PC-9 (cell line): ENCODE data around the gene WAPL. TPM values are rescaled to one million over a fixed set of nuclear protein-coding genes. Genes with fewer than 3 reads are reported as not detected.

Source experiments
- BruUV-seq: library from RNA; stranded (reverse); fragments of 400-500 nt; replicated peaks from 2 replicates; lab custom pipeline; 2021; lab: Mats Ljungman, UMichigan
- CTCF ChIA-PET: fragments of 300-600 bp; sonication (Branson Sonifier 250); formaldehyde crosslinking; loops from one replicate; lab custom pipeline; 2022; ENCODE audit warnings: antibody characterized with exemption; lab: Charles Lee
- POLR2A ChIA-PET: fragments of 300-600 bp; sonication (Branson Sonifier 250); formaldehyde crosslinking; loops from one replicate; lab custom pipeline; 2022; ENCODE audit warnings: antibody characterized with exemption; ENCODE audit not compliant: unreplicated experiment; lab: Charles Lee
- DNase-seq, 2 experiments: peaks; one replicate each; pipeline versions ENCODE4 v3.0.0 to v3.0.0-alpha.2; 2015 to 2022; ENCODE audit warnings: mixed read lengths in 1 of 2
- H2AFZ ChIP-seq: fragments of 200-600 bp; sonication (generic); 2 replicates; pipeline ENCODE4 v1.8.1; 2017; ENCODE audit warnings: antibody characterized with exemption
- H3F3A ChIP-seq: fragments of 200-600 bp; sonication (generic); 2 replicates; pipeline ENCODE4 v1.8.1; 2017; ENCODE audit warnings: antibody characterized with exemption, mild to moderate bottlenecking, low read depth; ENCODE audit not compliant: insufficient read depth
- H3K27ac ChIP-seq: fragments of 200-600 bp; sonication (generic); 2 replicates; pipeline ENCODE4 v1.6.1; 2016; ENCODE audit warnings: mixed run types
- H3K27me3 ChIP-seq: fragments of 200-600 bp; sonication (generic); 2 replicates; pipeline ENCODE4 v1.6.1; 2016; ENCODE audit warnings: low read depth, mixed run types; ENCODE audit not compliant: insufficient read depth
- H3K36me3 ChIP-seq: fragments of 200-600 bp; sonication (generic); 2 replicates; pipeline ENCODE4 v1.6.1; 2016; ENCODE audit warnings: low read depth, mixed run types
- H3K4me1 ChIP-seq: fragments of 200-600 bp; sonication (generic); replicated peaks from 2 replicates; pipeline ENCODE4 v1.6.1; 2016; ENCODE audit warnings: mixed run types; ENCODE audit not compliant: insufficient read depth
- H3K4me2 ChIP-seq: fragments of 200-600 bp; sonication (generic); 2 replicates; pipeline ENCODE4 v1.6.1; 2017; ENCODE audit warnings: mixed run types
- H3K4me3 ChIP-seq: fragments of 200-600 bp; sonication (generic); 2 replicates; pipeline ENCODE4 v1.6.1; 2016; ENCODE audit warnings: mixed run types
- H3K79me2 ChIP-seq: fragments of 200-600 bp; sonication (generic); 2 replicates; pipeline ENCODE4 v1.6.1; 2017; ENCODE audit warnings: low read depth, mixed run types
- H3K9me2 ChIP-seq: fragments of 200-600 bp; sonication (generic); 2 replicates; pipeline ENCODE4 v1.8.1; 2017; ENCODE audit warnings: mild to moderate bottlenecking; ENCODE audit not compliant: insufficient read depth
- H3K9me3 ChIP-seq: fragments of 200-600 bp; sonication (generic); 2 replicates; pipeline ENCODE4 v1.8.1; 2016; ENCODE audit warnings: low read depth; ENCODE audit not compliant: insufficient read depth
- H4K20me1 ChIP-seq: fragments of 200-600 bp; sonication (generic); 2 replicates; pipeline ENCODE4 v1.8.1; 2017; ENCODE audit not compliant: insufficient read depth
- EZH2 ChIP-seq: fragments of 200-600 bp; sonication (generic); IDR thresholded peaks from 2 replicates; pipeline ENCODE4 v1.8.0; 2017; ENCODE audit warnings: antibody characterized with exemption, low read depth
- intact Hi-C: fragments of 100-400 bp; cut with micrococcal nuclease; formaldehyde crosslinking; loops from one replicate; pipeline ENCODE4 v1.10.0; 2022; ENCODE audit not compliant: unreplicated experiment
- total RNA-seq: library from RNA; stranded (reverse); gene quantifications from 2 replicates; pipeline ENCODE4 v1.2.3, GENCODE V29; 2021
- TF ChIP-seq, protein P1 (sequence below): fragments of 200-600 bp; sonication (generic); conservative IDR thresholded peaks from 2 replicates; pipeline ENCODE4 v1.6.1; 2017; ENCODE audit warnings: mixed run types, antibody characterized with exemption, mild to moderate bottlenecking, moderate library complexity

WAPL gene
- total RNA-seq, 1 experiment from 2014 or later, result 20.9 TPM

DNA sequence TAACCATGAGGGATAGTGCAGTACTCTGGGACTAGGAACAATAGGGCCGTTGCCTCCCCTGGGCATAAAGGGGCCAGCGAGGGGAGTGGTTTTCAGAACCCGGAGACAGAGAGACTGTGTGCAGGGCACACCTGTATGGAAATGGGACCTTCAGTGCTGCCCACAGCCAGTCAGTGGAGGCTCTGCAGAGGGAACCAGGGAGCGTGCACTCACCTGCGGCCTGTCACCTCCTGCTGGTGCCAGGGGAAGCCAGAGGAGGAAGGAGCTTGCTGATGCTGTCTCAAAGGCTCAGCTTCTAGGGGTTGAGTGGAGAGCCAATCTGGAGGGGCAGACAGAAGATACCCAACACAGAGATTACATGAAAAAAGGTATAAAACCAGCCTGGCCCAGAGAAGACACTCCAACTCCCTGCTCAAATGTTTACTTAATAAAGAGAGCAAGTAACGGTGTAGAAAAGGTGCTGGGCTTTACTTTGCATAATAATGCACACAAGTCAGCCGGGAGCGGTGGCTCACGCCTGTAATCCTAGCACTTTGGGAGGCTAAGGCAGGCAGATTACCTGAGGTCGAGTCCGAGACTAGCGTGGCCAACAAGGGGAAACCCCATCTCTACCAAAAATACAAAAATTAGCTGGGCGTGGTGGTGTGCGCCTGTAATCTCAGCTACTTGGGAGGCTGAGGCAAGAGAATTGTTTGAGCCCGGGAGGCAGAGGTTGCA is 35.5 kb upstream of the WAPL start:
- no peak for TF ChIP-seq EZH2
- TF ChIP-seq, protein P1, sequence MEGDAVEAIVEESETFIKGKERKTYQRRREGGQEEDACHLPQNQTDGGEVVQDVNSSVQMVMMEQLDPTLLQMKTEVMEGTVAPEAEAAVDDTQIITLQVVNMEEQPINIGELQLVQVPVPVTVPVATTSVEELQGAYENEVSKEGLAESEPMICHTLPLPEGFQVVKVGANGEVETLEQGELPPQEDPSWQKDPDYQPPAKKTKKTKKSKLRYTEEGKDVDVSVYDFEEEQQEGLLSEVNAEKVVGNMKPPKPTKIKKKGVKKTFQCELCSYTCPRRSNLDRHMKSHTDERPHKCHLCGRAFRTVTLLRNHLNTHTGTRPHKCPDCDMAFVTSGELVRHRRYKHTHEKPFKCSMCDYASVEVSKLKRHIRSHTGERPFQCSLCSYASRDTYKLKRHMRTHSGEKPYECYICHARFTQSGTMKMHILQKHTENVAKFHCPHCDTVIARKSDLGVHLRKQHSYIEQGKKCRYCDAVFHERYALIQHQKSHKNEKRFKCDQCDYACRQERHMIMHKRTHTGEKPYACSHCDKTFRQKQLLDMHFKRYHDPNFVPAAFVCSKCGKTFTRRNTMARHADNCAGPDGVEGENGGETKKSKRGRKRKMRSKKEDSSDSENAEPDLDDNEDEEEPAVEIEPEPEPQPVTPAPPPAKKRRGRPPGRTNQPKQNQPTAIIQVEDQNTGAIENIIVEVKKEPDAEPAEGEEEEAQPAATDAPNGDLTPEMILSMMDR, result no peak
- ChIA-PET CTCF (no interaction called here), POLR2A (no interaction called here)

GRCh38 chr10:86556532-86556931 is 34.9 kb upstream of the WAPL start:
- DNase-seq, result peak; percentile 22 to 64
- no peak for TF ChIP-seq EZH2
- TF ChIP-seq, protein P1, result no peak
- no peak overlapping the region for H3K4me3 ChIP-seq
- no peak overlapping the region for H2AFZ ChIP-seq
- peak overlapping the region; percentile 18; the same call in 1 of the 2 replicates for H3K4me2 ChIP-seq
- H4K20me1 ChIP-seq, result no peaks in the 10 kb centered on the region
- H3K79me2 ChIP-seq, result no peaks in the 10 kb centered on the region
- no peaks in the 10 kb centered on the region for H3K9me2 ChIP-seq
- no peak overlapping the region for H3K27ac ChIP-seq
- intact Hi-C loops, result no loop called here
- H3F3A ChIP-seq, result no peaks in the 10 kb centered on the region
- H3K27me3 ChIP-seq, result no peaks in the 10 kb centered on the region
- ChIA-PET POLR2A (no interaction called here), CTCF (no interaction called here)
- H3K36me3 ChIP-seq, result no peaks in the 10 kb centered on the region
- H3K4me1 ChIP-seq, result peaks cover 8% of the 10 kb centered on the region; the same call in 1 of the 2 replicates
- no TSS peak for BruUV-seq
- no peaks in the 10 kb centered on the region for H3K9me3 ChIP-seq

More for the DNA sequence above, 35.5 kb upstream of the WAPL start:
- 0 out of 2 replicates have a peak overlapping the region, but pooled peaks have one; percentile 18 for H3K4me2 ChIP-seq
- no peaks in the 10 kb centered on the region for H3F3A ChIP-seq
- intact Hi-C loops, result no loop called here
- H4K20me1 ChIP-seq, result no peaks in the 10 kb centered on the region
- no peak overlapping the region for H3K4me3 ChIP-seq
- no peak for DNase-seq
- H3K36me3 ChIP-seq, result no peaks in the 10 kb centered on the region
- no peaks in the 10 kb centered on the region for H3K9me3 ChIP-seq
- H3K27me3 ChIP-seq, result no peaks in the 10 kb centered on the region
- H3K9me2 ChIP-seq, result no peaks in the 10 kb centered on the region
- peaks cover 8% of the 10 kb centered on the region; the same call in 1 of the 2 replicates for H3K4me1 ChIP-seq
- H2AFZ ChIP-seq, result no peak overlapping the region
- no TSS peak for BruUV-seq
- H3K27ac ChIP-seq, result no peak overlapping the region
- H3K79me2 ChIP-seq, result no peaks in the 10 kb centered on the region

GRCh38 chr10:86553639-86554038 is 32.0 kb upstream of the WAPL start:
- Histone ChIP-seq H4K20me1 (no peaks in the 10 kb centered on the region), H3K4me1 (peaks cover 8% of the 10 kb centered on the region; the same call in 1 of the 2 replicates), H3K9me3 (no peaks in the 10 kb centered on the region), H3K36me3 (no peaks in the 10 kb centered on the region), H2AFZ (no peak overlapping the region; the same call in 1 of the 2 replicates), H3K27me3 (no peaks in the 10 kb centered on the region), H3K79me2 (no peaks in the 10 kb centered on the region), H3K27ac (no peak overlapping the region), H3F3A (no peaks in the 10 kb centered on the region), H3K4me3 (no peak overlapping the region), H3K9me2 (no peaks in the 10 kb centered on the region), H3K4me2 (no peak overlapping the region)
- ChIA-PET POLR2A (no interaction called here), CTCF (no interaction called here)
- TF ChIP-seq EZH2, result no peak
- TF ChIP-seq, protein P1, result no peak
- no peak for DNase-seq
- intact Hi-C loops, result no loop called here
- no TSS peak for BruUV-seq
